ENCODE results near the gene IQGAP2.

IQGAP2 gene

GRCh38 chr5:76488969-76489368 is 85.9 kb downstream of the IQGAP2 start:
- H3K9me3 ChIP-seq: no peaks in the 10 kb centered on the region
- no peak for DNase-seq
- H3K36me3 ChIP-seq: no peaks in the 10 kb centered on the region
- TF ChIP-seq CTCF (IDR thresholded peaks at IDR 0.05; ENCODE audit: low read depth, low read length): no peak
- H3K4me1 ChIP-seq: no peaks in the 10 kb centered on the region
- H3K27me3 ChIP-seq: no peaks in the 10 kb centered on the region
- H3K4me3 ChIP-seq (ENCODE audit: low read depth, low read length): no peak overlapping the region

GRCh38 chr5:76489877-76490688 is 87.0 kb downstream of the IQGAP2 start:
- Histone ChIP-seq H3K27me3 (no peaks in the 10 kb centered on the region), H3K4me3 (ENCODE audit: low read depth, low read length) (no peak overlapping the region), H3K4me1 (no peaks in the 10 kb centered on the region), H3K9me3 (no peaks in the 10 kb centered on the region), H3K36me3 (no peaks in the 10 kb centered on the region)
- TF ChIP-seq CTCF (IDR thresholded peaks at IDR 0.05; ENCODE audit: low read depth, low read length): no peak
- no peak for DNase-seq

- H3K36me3 ChIP-seq: no peaks in the 10 kb centered on the region
- DNase-seq: no peak
- no peak for TF ChIP-seq CTCF (IDR thresholded peaks at IDR 0.05; ENCODE audit: low read depth, low read length)
- H3K4me3 ChIP-seq (ENCODE audit: low read depth, low read length): no peak overlapping the region
- no peaks in the 10 kb centered on the region for H3K27me3 ChIP-seq
- no peaks in the 10 kb centered on the region for H3K9me3 ChIP-seq
- no peaks in the 10 kb centered on the region for H3K4me1 ChIP-seq
Observed at GRCh38 chr5:76490960-76491359, 87.9 kb downstream of the IQGAP2 start.

GRCh38 chr5:76492819-76493189 is 89.7 kb downstream of the IQGAP2 start:
- H3K36me3 ChIP-seq: no peaks in the 10 kb centered on the region
- DNase-seq: no peak
- H3K27me3 ChIP-seq: no peaks in the 10 kb centered on the region
- no peak for TF ChIP-seq CTCF (IDR thresholded peaks at IDR 0.05; ENCODE audit: low read depth, low read length)
- H3K4me3 ChIP-seq (ENCODE audit: low read depth, low read length): no peak overlapping the region
- H3K9me3 ChIP-seq: no peaks in the 10 kb centered on the region
- no peaks in the 10 kb centered on the region for H3K4me1 ChIP-seq

GRCh38 chr5:76493190-76493837 is 90.2 kb downstream of the IQGAP2 start:
- Histone ChIP-seq H3K4me3 (ENCODE audit: low read depth, low read length) (no peak overlapping the region), H3K36me3 (no peaks in the 10 kb centered on the region), H3K4me1 (no peaks in the 10 kb centered on the region), H3K9me3 (no peaks in the 10 kb centered on the region), H3K27me3 (no peaks in the 10 kb centered on the region)
- no peak for DNase-seq
- TF ChIP-seq CTCF (IDR thresholded peaks at IDR 0.05; ENCODE audit: low read depth, low read length): no peak

GRCh38 chr5:76494201-76494600 is 91.1 kb downstream of the IQGAP2 start:
- no peak for TF ChIP-seq CTCF (IDR thresholded peaks at IDR 0.05; ENCODE audit: low read depth, low read length)
- Histone ChIP-seq H3K4me1 (no peaks in the 10 kb centered on the region), H3K36me3 (no peaks in the 10 kb centered on the region)

More at GRCh38 chr5:76494201-76494600, 91.1 kb downstream of the IQGAP2 start:
- H3K27me3 ChIP-seq: no peaks in the 10 kb centered on the region
- no peaks in the 10 kb centered on the region for H3K9me3 ChIP-seq
- no peak for DNase-seq
- no peak overlapping the region for H3K4me3 ChIP-seq (ENCODE audit: low read depth, low read length)
